H1 (cell line): Measurements from ENCODE around the gene PSMD6. TPM values are rescaled to one million over a fixed set of nuclear protein-coding genes. Genes with fewer than 3 reads are reported as not detected.

ENCODE experiments used
- CTCF ChIA-PET: fragments of 300-600 bp; sonication (Branson Sonifier 250); formaldehyde crosslinking; loops from one replicate; lab custom pipeline; 2021; ENCODE audit not compliant: partially characterized antibody; lab: Charles Lee
- POLR2A ChIA-PET: fragments of 300-600 bp; sonication (Branson Sonifier 250); formaldehyde crosslinking; loops from one replicate; lab custom pipeline; 2021; ENCODE audit warnings: inconsistent platforms; ENCODE audit not compliant: partially characterized antibody; lab: Charles Lee
- DNase-seq, 2 experiments: peaks; one replicate each; pipeline versions ENCODE4 v3.0.0 to v3.0.0-alpha.2; 2010 to 2022; ENCODE audit warnings: low spot score in 2 of 2, low read depth in 1 of 2, mixed read lengths in 1 of 2
- FAIRE-seq: peaks from 2 replicates; lab custom pipeline; 2011; peaks lifted over from hg19 to GRCh38; lab: Jason Lieb, UNC
- H2AFZ ChIP-seq: 2 replicates; pipeline ENCODE4 v1.8.1; 2012; ENCODE audit warnings: low read length, inconsistent platforms
- H2AK5ac ChIP-seq: 2 replicates; pipeline ENCODE4 v1.6.1; 2013; ENCODE audit warnings: low read depth, low read length
- H2BK120ac ChIP-seq: replicated peaks from 2 replicates; pipeline ENCODE3; 2013; ENCODE audit warnings: low read depth, low read length, inconsistent platforms
- H2BK12ac ChIP-seq: 2 replicates; pipeline ENCODE4 v1.6.1; 2013; ENCODE audit warnings: low read depth, low read length
- H2BK15ac ChIP-seq: 2 replicates; pipeline ENCODE4 v1.6.1; 2013; ENCODE audit warnings: low read length
- H2BK20ac ChIP-seq: 2 replicates; pipeline ENCODE4 v1.6.1; 2013; ENCODE audit warnings: low read length
- H2BK5ac ChIP-seq: 2 replicates; pipeline ENCODE4 v1.6.1; 2013; ENCODE audit warnings: low read depth, low read length
- H3K14ac ChIP-seq: 2 replicates; pipeline ENCODE4 v1.6.1; 2013; ENCODE audit warnings: inconsistent platforms; ENCODE audit not compliant: insufficient read length
- H3K18ac ChIP-seq: 2 replicates; pipeline ENCODE4 v1.6.1; 2013; ENCODE audit warnings: low read length; ENCODE audit errors: extremely low read depth
- H3K23ac ChIP-seq: 2 replicates; pipeline ENCODE4 v1.6.1; 2013; ENCODE audit warnings: inconsistent platforms; ENCODE audit not compliant: insufficient read length
- H3K23me2 ChIP-seq: 2 replicates; pipeline ENCODE4 v1.6.1; 2013; ENCODE audit warnings: low read depth, low read length
- H3K27ac ChIP-seq: 2 replicates; pipeline ENCODE4 v1.6.1; 2011; ENCODE audit warnings: low read depth, low read length, inconsistent platforms
- H3K27me3 ChIP-seq, 4 experiments: replicated peaks in 1 of 4; 1 replicate in 1 of 4; 2 replicates in 3 of 4; pipeline versions ENCODE4 v1.6.1 to v1.8.1; 2011 to 2013; ENCODE audit warnings: low read length in 3 of 4, mild to moderate bottlenecking in 3 of 4, inconsistent platforms in 2 of 4, mixed read lengths in 2 of 4, moderate library complexity in 1 of 4; ENCODE audit not compliant: control insufficient read depth in 3 of 4, insufficient read depth in 3 of 4; ENCODE audit errors: extremely low read depth in 1 of 4
- H3K36me3 ChIP-seq, 4 experiments: 2 replicates each; pipeline versions ENCODE4 v1.6.1 to v1.8.1; 2011 to 2013; ENCODE audit warnings: mild to moderate bottlenecking in 4 of 4, low read length in 3 of 4, moderate library complexity in 2 of 4, control low read depth in 1 of 4, inconsistent platforms in 1 of 4; ENCODE audit not compliant: insufficient read depth in 4 of 4, control insufficient read depth in 2 of 4
- H3K4ac ChIP-seq: replicated peaks from 2 replicates; pipeline ENCODE3; 2013; ENCODE audit warnings: low read length, low read depth, mixed read lengths, inconsistent platforms; ENCODE audit not compliant: insufficient read length
- H3K4me1 ChIP-seq, 4 experiments: replicated peaks in 1 of 4; 1 replicate in 1 of 4; 2 replicates in 3 of 4; pipeline versions ENCODE4 v1.6.1 to v1.8.1; 2011 to 2013; ENCODE audit warnings: low read length in 3 of 4, inconsistent platforms in 2 of 4, mixed read lengths in 1 of 4; ENCODE audit not compliant: insufficient read depth in 4 of 4, control insufficient read depth in 3 of 4
- H3K4me2 ChIP-seq, 2 experiments: 2 replicates each; pipeline versions ENCODE4 v1.6.1 to v1.8.1; 2011 to 2013; ENCODE audit warnings: low read depth in 2 of 2, low read length in 2 of 2, control low read depth in 1 of 2, inconsistent platforms in 1 of 2, mild to moderate bottlenecking in 1 of 2; ENCODE audit not compliant: insufficient read depth in 1 of 2
- H3K4me3 ChIP-seq, 4 experiments: fragments of 200-600, 300-600 bp in 1 of 4; sonication (generic), shearing (Covaris generic), sonication (Bioruptor Twin) in 1 of 4; 2 replicates each; pipeline versions ENCODE4 v1.5.1 to v1.8.1; 2011 to 2016; ENCODE audit warnings: low read length in 4 of 4, low read depth in 3 of 4, control low read depth in 2 of 4, inconsistent platforms in 2 of 4, mild to moderate bottlenecking in 2 of 4, mixed read lengths in 1 of 4, moderate library complexity in 1 of 4; ENCODE audit not compliant: insufficient read depth in 2 of 4; ENCODE audit errors: extremely low read depth in 1 of 4
- H3K56ac ChIP-seq: replicated peaks from 2 replicates; pipeline ENCODE3; 2013; ENCODE audit warnings: low read depth, mild to moderate bottlenecking, mixed read lengths, low read length, inconsistent platforms; ENCODE audit not compliant: insufficient read length
- H3K79me1 ChIP-seq: 2 replicates; pipeline ENCODE4 v1.6.1; 2013; ENCODE audit warnings: low read depth, low read length, control low read depth
- H3K79me2 ChIP-seq, 2 experiments: 2 replicates each; pipeline versions ENCODE4 v1.6.1 to v1.8.1; 2012 to 2013; ENCODE audit warnings: low read length in 2 of 2, mild to moderate bottlenecking in 2 of 2, inconsistent platforms in 1 of 2; ENCODE audit not compliant: insufficient read depth in 2 of 2, control insufficient read depth in 1 of 2
- H3K9ac ChIP-seq, 4 experiments: replicated peaks in 1 of 4; 1 replicate in 1 of 4; 2 replicates in 3 of 4; pipeline versions ENCODE4 v1.6.1 to v1.8.1; 2011 to 2013; ENCODE audit warnings: low read depth in 3 of 4, low read length in 3 of 4, control low read depth in 2 of 4, mild to moderate bottlenecking in 2 of 4, moderate library complexity in 2 of 4, inconsistent platforms in 1 of 4; ENCODE audit errors: extremely low read depth in 1 of 4
- H3K9me3 ChIP-seq, 2 experiments: 2 replicates each; pipeline versions ENCODE4 v1.6.1 to v1.8.1; 2012 to 2013; ENCODE audit warnings: mild to moderate bottlenecking in 2 of 2, moderate library complexity in 2 of 2, control low read depth in 1 of 2, inconsistent platforms in 1 of 2, low read depth in 1 of 2, low read length in 1 of 2, mixed read lengths in 1 of 2; ENCODE audit not compliant: insufficient read depth in 2 of 2
- H4K20me1 ChIP-seq, 2 experiments: replicated peaks in 1 of 2; 2 replicates each; pipeline versions ENCODE3 to v1.8.1; 2011 to 2013; ENCODE audit warnings: inconsistent platforms in 2 of 2, low read length in 2 of 2, mild to moderate bottlenecking in 1 of 2; ENCODE audit not compliant: insufficient read depth in 2 of 2, control insufficient read depth in 1 of 2
- H4K5ac ChIP-seq: 2 replicates; pipeline ENCODE4 v1.6.1; 2013; ENCODE audit warnings: low read length, low read depth, mixed read lengths, inconsistent platforms; ENCODE audit not compliant: insufficient read length
- H4K8ac ChIP-seq: 2 replicates; pipeline ENCODE4 v1.8.0; 2013; ENCODE audit warnings: mild to moderate bottlenecking, moderate library complexity, low read length, inconsistent platforms; ENCODE audit not compliant: insufficient read depth; ENCODE audit errors: extremely low read depth
- H4K91ac ChIP-seq: replicated peaks from 2 replicates; pipeline ENCODE3; 2013; ENCODE audit warnings: low read length, mixed read lengths, inconsistent platforms; ENCODE audit not compliant: insufficient read length
- ATF2 ChIP-seq: IDR thresholded peaks from 2 replicates; pipeline ENCODE4 v1.6.1; 2012; ENCODE audit warnings: low read length, inconsistent platforms
- CEBPB ChIP-seq: IDR thresholded peaks from 2 replicates; pipeline ENCODE4 v1.6.1; 2012; ENCODE audit warnings: low read depth, low read length
- CTCF ChIP-seq, 3 experiments: IDR thresholded peaks; 1 replicate in 2 of 3; 2 replicates in 1 of 3; pipeline versions ENCODE4 v1.5.1 to v1.6.1; 2011; ENCODE audit warnings: low read length in 3 of 3, mild to moderate bottlenecking in 3 of 3, inconsistent platforms in 2 of 3, low read depth in 1 of 3, moderate library complexity in 1 of 3; ENCODE audit not compliant: insufficient read depth in 1 of 3; ENCODE audit errors: control extremely low read depth in 1 of 3
- EGR1 ChIP-seq: IDR thresholded peaks from 2 replicates; pipeline ENCODE4 v1.6.1; 2011; ENCODE audit warnings: low read depth, low read length, borderline replicate concordance
- KDM4A ChIP-seq: IDR thresholded peaks from one replicate; pipeline ENCODE4 v1.7.1; 2012; ENCODE audit warnings: low read depth, mild to moderate bottlenecking, moderate library complexity, low read length, inconsistent platforms; ENCODE audit not compliant: severe bottlenecking
- NRF1 ChIP-seq: IDR thresholded peaks from 2 replicates; pipeline ENCODE4 v1.6.1; 2011; ENCODE audit warnings: mild to moderate bottlenecking, low read depth, low read length, improper control_type of control experiment
- POLR2A ChIP-seq, 2 experiments: IDR thresholded peaks; 1 replicate in 1 of 2; 2 replicates in 1 of 2; pipeline ENCODE4 v1.6.1; 2011; ENCODE audit warnings: low read depth in 2 of 2, low read length in 2 of 2, mild to moderate bottlenecking in 2 of 2; ENCODE audit errors: control extremely low read depth in 1 of 2
- POLR2AphosphoS5 ChIP-seq: IDR thresholded peaks from 2 replicates; pipeline ENCODE4 v1.6.1; 2011; ENCODE audit warnings: low read depth, low read length
- SRF ChIP-seq: IDR thresholded peaks from 2 replicates; pipeline ENCODE4 v1.6.1; 2011; ENCODE audit warnings: mild to moderate bottlenecking, low read depth, low read length, moderate library complexity
- TAF1 ChIP-seq: IDR thresholded peaks from 2 replicates; pipeline ENCODE4 v1.6.1; 2011; ENCODE audit warnings: mild to moderate bottlenecking, low read depth, low read length
- TCF12 ChIP-seq: IDR thresholded peaks from 2 replicates; pipeline ENCODE4 v1.6.1; 2011; ENCODE audit warnings: low read depth, mild to moderate bottlenecking, low read length
- WGBS, 2 experiments: shearing (Covaris generic) in 1 of 2; methylation state at CpG; one replicate each; pipeline versions ENCODE4 v1.1.6 to v1.1.7; 2013 to 2015; ENCODE audit warnings: low lambda C conversion rate in 2 of 2, mixed read lengths in 2 of 2, inconsistent platforms in 1 of 2, low coverage in 1 of 2, missing lambda C conversion rate in 1 of 2; ENCODE audit not compliant: insufficient replicate concordance in 2 of 2, insufficient coverage in 1 of 2, insufficient read length in 1 of 2; ENCODE audit errors: extremely low coverage in 1 of 2, missing lambda C conversion rate in 1 of 2; 5-methylcytosine and 5-hydroxymethylcytosine counted together
- polyA plus RNA-seq, 7 experiments: library from polyadenylated mRNA; depleted of rRNA in 3 of 7; stranded (reverse) in 5 of 7; unstranded in 2 of 7; fragments of >200 nt in 5 of 7; fragments of 200-250 nt in 2 of 7; gene quantifications; 1 replicate in 5 of 7; 2 replicates in 1 of 7; 4 replicates in 1 of 7; pipeline versions ENCODE4 v1.2.1 to v1.2.3, GENCODE V29; 2011 to 2013; ENCODE audit warnings: missing spikeins in 2 of 7, mixed read lengths in 2 of 7
- total RNA-seq: library from RNA; stranded (reverse); fragmentation: NEBNext Ultra II Directional; extraction: Animal tissue kit (Norgen Biotek cat#: 25700); gene quantifications from 2 replicates; pipeline ENCODE4 v1.2.1, GENCODE V29; 2021

PSMD6 gene
- total and polyA plus RNA-seq, 2 of the 8 experiments (the other 6 are each of a cell fraction or from before 2014, with no cell fraction given): 43.7 to 104 TPM

GRCh38 chr3:64039332-64039731, 16.0 kb upstream of the PSMD6 start:
- H4K8ac ChIP-seq: no peak overlapping the region
- H4K5ac ChIP-seq: no peak overlapping the region
- H3K79me2 ChIP-seq: no peaks in the 10 kb centered on the region
- WGBS, 2 experiments: 84% methylated on average over 4 of the region's 4 CpGs; no CpG with 5 or more reads in 1 of the 2 experiments
- no peak overlapping the region for H3K23ac ChIP-seq
- H2BK20ac ChIP-seq: no peak overlapping the region
- H3K14ac ChIP-seq: no peak overlapping the region
- H3K18ac ChIP-seq: no peak overlapping the region
- no peak overlapping the region for H2BK12ac ChIP-seq
- no peak overlapping the region for H3K4ac ChIP-seq
- ChIA-PET POLR2A (no interaction called here), CTCF (interaction anchor here (1.0 to 2.1 kb wide), 5 partner anchors 9 to 445 kb away, joined by 3 to 12 read pairs (median 4); no protein-coding TSS in a partner anchor)
- H3K56ac ChIP-seq: no peak overlapping the region
- H2BK120ac ChIP-seq: no peak overlapping the region
- no peak overlapping the region for H2BK15ac ChIP-seq
- H3K27ac ChIP-seq: no peak overlapping the region
- H2AK5ac ChIP-seq: no peak overlapping the region
- H3K4me2 ChIP-seq: no peak overlapping the region
- DNase-seq (no peak), FAIRE-seq (no peak)
- H2AFZ ChIP-seq: no peak overlapping the region
- H3K4me3 ChIP-seq: no peak overlapping the region
- no peaks in the 10 kb centered on the region for H3K9me3 ChIP-seq
- no peak overlapping the region for H4K91ac ChIP-seq
- no peaks in the 10 kb centered on the region for H3K79me1 ChIP-seq
- TF ChIP-seq ATF2 (no peak), NRF1 (no peak), CTCF (IDR thresholded peaks at IDR 0.05; ENCODE audit: control extremely low read depth in 1 of 3, insufficient read depth in 1 of 3, low read depth in 1 of 3, low read length in 3 of 3) (no peak), SRF (no peak), EGR1 (no peak), TCF12 (no peak), TAF1 (no peak), KDM4A (no peak), POLR2A (IDR thresholded peaks at IDR 0.05; ENCODE audit: control extremely low read depth in 1 of 2, low read depth in 2 of 2, low read length in 2 of 2) (no peak), CEBPB (no peak), POLR2AphosphoS5 (no peak)
- H3K9ac ChIP-seq: no peak overlapping the region
- no peak overlapping the region for H2BK5ac ChIP-seq
- no peaks in the 10 kb centered on the region for H3K36me3 ChIP-seq
- no peaks in the 10 kb centered on the region for H4K20me1 ChIP-seq
- no peaks in the 10 kb centered on the region for H3K23me2 ChIP-seq
- H3K27me3 ChIP-seq: no peaks in the 10 kb centered on the region
- no peaks in the 10 kb centered on the region for H3K4me1 ChIP-seq
